Adrenal gland (tissue), 12 donors: ENCODE results near the gene RHBDL3. TPM values are rescaled to one million over a fixed set of nuclear protein-coding genes. Genes with fewer than 3 reads are reported as not detected.
A peak's percentile ranks its signal among the peaks of the same experiment; 100 is the strongest.
"Not testable (repeated sequence)": the region's sequence is repeated elsewhere in the genome, so short reads cannot be mapped to it uniquely, and the experiment has no call there.

Source experiments
- DNase-seq, 7 donors: peaks; one replicate each; pipeline ENCODE4 v3.0.0-alpha.2; 2019 to 2020
- H3K27ac ChIP-seq, 5 donors: fragments of 200-600 bp; sonication (generic) in 4 of 5; 1 replicate in 3 of 5; 2 replicates in 2 of 5; pipeline versions ENCODE4 v1.5.1 to v1.8.0; 2016 to 2020; ENCODE audit warnings: mild to moderate bottlenecking in 1 of 5
- H3K27me3 ChIP-seq: fragments of 200-600 bp; 2 replicates; pipeline ENCODE4 v1.8.0; 2021
- H3K36me3 ChIP-seq, 2 donors: fragments of 200-600 bp; replicated peaks in 1 of 2; 1 replicate in 1 of 2; 2 replicates in 1 of 2; pipeline versions ENCODE4 v1.5.1 to v1.8.0; 2018 to 2022
- H3K4me1 ChIP-seq, 2 donors: fragments of 200-600 bp; replicated peaks in 1 of 2; 1 replicate in 1 of 2; 2 replicates in 1 of 2; pipeline versions ENCODE4 v1.5.1 to v1.8.0; 2018 to 2021
- H3K4me3 ChIP-seq, 4 donors: fragments of 200-600 bp; sonication (generic) in 3 of 4; one replicate each; pipeline ENCODE4 v1.5.1; 2016 to 2018
- H3K9me3 ChIP-seq, 3 donors: fragments of 200-600 bp; sonication (generic) in 1 of 3; replicated peaks in 1 of 3; 1 replicate in 2 of 3; 2 replicates in 1 of 3; pipeline versions ENCODE4 v1.5.1 to v1.8.0; 2016 to 2021
- CTCF ChIP-seq, 6 experiments: fragments of 450-650 bp in 4 of 6; fragments of 200-600 bp in 2 of 6; sonication (generic) in 1 of 6; IDR thresholded peaks; 1 replicate in 5 of 6; 2 replicates in 1 of 6; pipeline versions ENCODE4 v1.5.1 to v1.8.0; 2016 to 2021; ENCODE audit warnings: antibody characterized with exemption in 6 of 6, mild to moderate bottlenecking in 2 of 6, moderate library complexity in 1 of 6
- POLR2A ChIP-seq, 2 donors: fragments of 450-650 bp; IDR thresholded peaks; one replicate each; pipeline ENCODE4 v1.6.1; 2017; ENCODE audit warnings: antibody characterized with exemption in 2 of 2, mild to moderate bottlenecking in 2 of 2, moderate library complexity in 1 of 2
- WGBS, 4 donors: extraction: QIAGEN DNeasy Blood & Tissue Kit in 2 of 4; methylation state at CpG; one replicate each; pipeline versions ENCODE4 v1.1.5 to v1.1.7; 2013 to 2017; 5-methylcytosine and 5-hydroxymethylcytosine counted together
- intact Hi-C, 2 donors: fragments of 100-400 bp; cut with DNase I; formaldehyde crosslinking; loops; one replicate each; pipeline versions ENCODE4 v1.14.1 to v1.15.0; 2022 to 2023
- polyA plus RNA-seq, 3 donors: library from polyadenylated mRNA; stranded (reverse); fragments of 200-250 nt in 2 of 3; fragments of 350-450 nt in 1 of 3; fragmentation: Illumina TruSeq in 1 of 3; extraction: RNeasy Lipid Tissue Mini Kit (QIAGEN cat#74804) in 1 of 3; gene quantifications; one replicate each; pipeline ENCODE4 v1.2.3, GENCODE V29; 2013 to 2014
- total RNA-seq, 9 donors: library from RNA; depleted of rRNA in 4 of 9; stranded (reverse); fragments of >200 nt in 4 of 9; fragments of 120-200 nt in 1 of 9; fragmentation: NEBNext Ultra II Directional in 1 of 9; extraction: Animal tissue kit (Norgen Biotek cat#: 25700) in 1 of 9; gene quantifications; one replicate each; pipeline versions ENCODE4 v1.1.0 to v1.2.4, GENCODE V29; 2013 to 2023
- donor health status: healthy with polysubstance abuse.
- donor health status: Bipolar disorder and iron deficiency.
- donor health status: DM: yes; HTN: yes; CAD: no.
- donor health status: DM: no; HTN: no; CAD: no.
- donor health status: DM: no; HTN: no; CAD: no.
- donor health status: DM: yes; HTN: yes; CAD: no.

The RHBDL3 gene
- total and polyA plus RNA-seq, 12 donors = 1.7 to 10.2 (median 5.1) TPM

GRCh38 chr17:32349503-32349853 lies 83.8 kb downstream of the RHBDL3 start:
- 11 to 20% (median 16%) methylated on average over 15 of the region's 15 CpGs for WGBS, 4 donors
- intact Hi-C loops = no loop called here
- Histone ChIP-seq H3K4me3 (peak overlapping the region; percentile 9 to 97 (median 60)), H3K9me3 (no peaks in the 10 kb centered on the region), H3K4me1 (peaks cover 11 to 34% of the 10 kb centered on the region in 2 donors), H3K27me3 (no peaks in the 10 kb centered on the region), H3K27ac (peak overlapping the region; percentile 92 to 98 (median 96)), H3K36me3 (peaks cover 0 to 13% of the 10 kb centered on the region in 2 donors)
- TF ChIP-seq CTCF (IDR thresholded peaks at IDR 0.05) (no peak), POLR2A (IDR thresholded peaks at IDR 0.05) (no peak)
- DNase-seq = peak in 3 of 7 donors; percentile 16 to 47 (median 25)

- no peaks in the 10 kb centered on the region for H3K9me3 ChIP-seq
- TF ChIP-seq CTCF (IDR thresholded peaks at IDR 0.05) = peak in 1 of 6 experiments; percentile 8
- TF ChIP-seq POLR2A (IDR thresholded peaks at IDR 0.05) = peak; percentile 52 to 86
- no peaks in the 10 kb centered on the region for H3K27me3 ChIP-seq
- peak within 1 kb of the TSS; percentile 41 to 97 (median 81) for H3K4me3 ChIP-seq
- peak within 1 kb of the TSS; percentile 92 to 98 (median 96) for H3K27ac ChIP-seq
- WGBS, 4 donors = 0 to 1% (median 0%) methylated on average over 37 to 47 of the region's 47 CpGs
- DNase-seq = peak; percentile 94 to 98 (median 97)
- H3K36me3 ChIP-seq = peaks cover 0 to 19% of the 10 kb centered on the region in 2 donors
- H3K4me1 ChIP-seq = peaks cover 17 to 39% of the 10 kb centered on the region in 2 donors
- intact Hi-C loops = no loop called here
These were observed 84.4 kb downstream of the RHBDL3 start, which contains the start of gene ZNF207 for GRCh38 chr17:32349854-32350665. Gene ZNF207, plus strand, starts transcription at chr17:32350157. Its CDS starts 129 bp downstream, at chr17:32350286.

DNA sequence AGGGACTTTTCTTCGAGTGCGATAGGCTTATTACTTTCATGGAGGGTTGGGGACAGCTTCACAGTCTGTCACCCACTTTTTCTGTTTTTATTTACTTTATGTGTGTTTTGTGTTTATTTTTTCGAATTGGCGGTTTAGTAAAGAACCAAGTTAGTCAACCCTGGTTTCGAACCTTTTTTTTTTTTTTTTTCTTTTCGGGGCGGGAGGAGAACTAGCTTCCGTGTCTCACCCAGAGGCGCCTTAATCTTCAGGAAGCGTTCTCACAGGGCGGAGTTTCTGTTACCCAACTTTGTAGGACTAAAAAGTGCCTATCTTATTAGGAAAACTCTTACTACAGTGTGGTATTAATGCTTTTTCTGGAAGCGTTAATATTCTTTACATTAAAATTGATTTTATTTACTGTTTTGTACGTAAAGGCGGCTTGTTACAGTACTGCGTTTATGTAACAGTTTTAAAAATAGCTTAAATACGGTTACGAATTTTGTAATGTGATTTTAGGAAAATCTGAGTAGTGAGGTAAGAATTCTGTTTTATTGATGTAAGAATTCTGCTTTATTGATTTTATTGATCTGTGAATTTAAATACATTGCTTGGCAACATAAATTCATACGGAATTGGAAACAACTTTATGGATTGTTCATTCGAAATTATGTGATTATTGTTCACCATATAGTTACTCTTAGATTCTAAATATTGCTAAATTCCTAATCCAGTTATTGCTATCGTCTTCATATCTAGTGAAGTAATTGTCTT lies 85.2 kb downstream of the RHBDL3 start:
- 0 to 1% (median 0%) methylated on average over 20 of the region's 20 CpGs for WGBS, 4 donors
- intact Hi-C loops = no loop called here
- Histone ChIP-seq H3K36me3 (peaks cover 0 to 23% of the 10 kb centered on the region in 2 donors), H3K27ac (peak overlapping the region; percentile 92 to 98 (median 96)), H3K9me3 (no peaks in the 10 kb centered on the region), H3K4me3 (peak overlapping the region; percentile 41 to 97 (median 81)), H3K4me1 (peaks cover 24 to 47% of the 10 kb centered on the region in 2 donors), H3K27me3 (no peaks in the 10 kb centered on the region)
- TF ChIP-seq POLR2A (IDR thresholded peaks at IDR 0.05) (no peak), CTCF (IDR thresholded peaks at IDR 0.05) (no peak)
- DNase-seq = peak in 4 of 7 donors; percentile 52 to 68 (median 56)

DNA sequence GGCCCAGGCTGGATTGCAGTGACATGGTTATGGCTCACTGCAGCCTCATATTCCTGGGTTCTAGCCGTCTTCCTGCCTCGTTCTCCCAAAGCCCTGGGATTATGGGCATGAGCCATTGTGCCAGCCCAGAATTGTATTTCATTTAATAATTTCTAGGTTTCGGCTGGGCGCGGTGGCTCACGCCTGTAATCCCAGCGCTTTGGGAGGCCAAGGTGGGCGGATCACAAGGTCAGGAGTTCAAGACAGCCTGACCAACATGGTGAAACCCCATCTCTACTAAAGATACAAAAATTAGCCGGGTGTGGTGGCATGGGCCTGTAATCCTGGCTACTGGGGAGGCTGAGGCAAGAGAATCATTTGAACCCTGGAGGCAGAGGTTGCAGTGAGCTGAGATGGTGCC lies 87.1 kb downstream of the RHBDL3 start:
- Histone ChIP-seq H3K27ac (peak overlapping the region in 2 of 5 donors; percentile 6 to 11), H3K4me1 (peaks cover 30 to 59% of the 10 kb centered on the region in 2 donors), H3K4me3 (peak overlapping the region in 2 of 4 donors; percentile 80 to 97), H3K36me3 (peaks cover 0 to 30% of the 10 kb centered on the region in 2 donors)
- intact Hi-C loops, H3K9me3 ChIP-seq, H3K27me3 ChIP-seq: not testable (repeated sequence)
- 67 to 77% (median 73%) methylated on average over 6 to 9 of the region's 9 CpGs for WGBS, 4 donors
- peak in 1 of 7 donors; percentile 36 for DNase-seq
